Thoracic aorta (tissue), 2 donors: ENCODE results near the gene ARMC3. TPM values are rescaled to one million over a fixed set of nuclear protein-coding genes. Genes with fewer than 3 reads are reported as not detected.

ENCODE experiments used
- ATAC-seq: fragments of 150-250 bp; one replicate; pipeline ENCODE4 v1.8.0; 2017; ENCODE audit warnings: low read depth; ENCODE audit not compliant: insufficient number of reproducible peaks, low FRiP score
- DNase-seq: peaks from one replicate; pipeline ENCODE4 v3.0.0-alpha.2; 2020; ENCODE audit warnings: low spot score
- H3K27ac ChIP-seq, 2 donors: fragments of 200-600 bp; sonication (generic); 1 replicate in 1 of 2; 2 replicates in 1 of 2; pipeline ENCODE4 v1.5.1; 2016; ENCODE audit warnings: mild to moderate bottlenecking in 2 of 2, moderate library complexity in 2 of 2
- H3K27me3 ChIP-seq: fragments of 200-600 bp; sonication (generic); replicated peaks from 2 replicates; pipeline ENCODE4 v1.6.0; 2016; ENCODE audit warnings: mild to moderate bottlenecking; ENCODE audit not compliant: insufficient read depth
- H3K36me3 ChIP-seq: fragments of 200-600 bp; sonication (generic); one replicate; pipeline ENCODE4 v1.5.1; 2016
- H3K4me1 ChIP-seq, 2 donors: fragments of 200-600 bp; sonication (generic); 1 replicate in 1 of 2; 2 replicates in 1 of 2; pipeline versions ENCODE4 v1.5.1 to v1.6.0; 2016; ENCODE audit warnings: low read depth in 2 of 2, mild to moderate bottlenecking in 1 of 2; ENCODE audit not compliant: control insufficient read depth in 1 of 2
- H3K4me3 ChIP-seq: fragments of 200-600 bp; sonication (generic); 2 replicates; pipeline ENCODE4 v1.5.1; 2016; ENCODE audit warnings: mild to moderate bottlenecking
- H3K9me3 ChIP-seq: fragments of 200-600 bp; sonication (generic); 2 replicates; pipeline ENCODE4 v1.5.1; 2016
- CTCF ChIP-seq: fragments of 200-600 bp; sonication (generic); IDR thresholded peaks from one replicate; pipeline ENCODE4 v1.5.1; 2019; ENCODE audit warnings: antibody characterized with exemption
- total RNA-seq, 2 donors: library from RNA; depleted of rRNA; stranded (reverse); fragments of >200 nt; gene quantifications; one replicate each; pipeline versions ENCODE4 v1.1.0 to v1.2.3, GENCODE V29; 2016

ARMC3 gene
- total RNA-seq, 2 donors from 2014 or later, result not detected

GRCh38 chr10:23048191-23048590, 120.3 kb downstream of the ARMC3 start:
- Histone ChIP-seq H3K4me1 (no peaks in the 10 kb centered on the region), H3K27me3 (no peaks in the 10 kb centered on the region), H3K36me3 (no peaks in the 10 kb centered on the region), H3K4me3 (no peak overlapping the region), H3K27ac (no peak overlapping the region), H3K9me3 (no peaks in the 10 kb centered on the region)
- ATAC-seq (no peak), DNase-seq (no peak)
- no peak for TF ChIP-seq CTCF

- Histone ChIP-seq H3K27me3 (no peaks in the 10 kb centered on the region), H3K27ac (no peak overlapping the region), H3K4me1 (no peaks in the 10 kb centered on the region), H3K4me3 (no peak overlapping the region), H3K36me3 (no peaks in the 10 kb centered on the region), H3K9me3 (no peaks in the 10 kb centered on the region)
- no peak for ATAC-seq
- DNase-seq, result no peak
- TF ChIP-seq CTCF, result no peak
These were observed 123.4 kb downstream of the ARMC3 start for GRCh38 chr10:23051278-23051677.

GRCh38 chr10:23051855-23052331, 124.0 kb downstream of the ARMC3 start:
- no peak for TF ChIP-seq CTCF
- no peak for ATAC-seq
- Histone ChIP-seq H3K4me1 (peaks cover 0 to 2% of the 10 kb centered on the region in 2 donors), H3K27ac (no peak overlapping the region), H3K27me3 (no peaks in the 10 kb centered on the region), H3K36me3 (no peaks in the 10 kb centered on the region), H3K9me3 (no peaks in the 10 kb centered on the region), H3K4me3 (no peak overlapping the region)
- no peak for DNase-seq

- Histone ChIP-seq H3K9me3 (no peaks in the 10 kb centered on the region), H3K27ac (no peak overlapping the region), H3K27me3 (no peaks in the 10 kb centered on the region), H3K36me3 (no peaks in the 10 kb centered on the region), H3K4me3 (no peak overlapping the region), H3K4me1 (peaks cover under 1 to 12% of the 10 kb centered on the region in 2 donors)
- TF ChIP-seq CTCF, result no peak
- DNase-seq (no peak), ATAC-seq (no peak)
These were observed 125.2 kb downstream of the ARMC3 start for GRCh38 chr10:23053036-23053435.

GRCh38 chr10:23055424-23056185, 127.8 kb downstream of the ARMC3 start:
- no peak overlapping the region for H3K27ac ChIP-seq
- H3K4me3 ChIP-seq, result no peak overlapping the region
- H3K27me3 ChIP-seq, result no peaks in the 10 kb centered on the region
- H3K36me3 ChIP-seq, result no peaks in the 10 kb centered on the region
- H3K9me3 ChIP-seq, result no peaks in the 10 kb centered on the region
- peaks cover 5 to 16% of the 10 kb centered on the region in 2 donors for H3K4me1 ChIP-seq
- no peak for TF ChIP-seq CTCF
- DNase-seq (no peak), ATAC-seq (no peak)
